ENCODE measurements around the gene PAK4. TPM values are rescaled to one million over a fixed set of nuclear protein-coding genes. Genes with fewer than 3 reads are reported as not detected.
A peak's percentile ranks its signal among the peaks of the same experiment; 100 is the strongest.

Gene PAK4
- total and polyA plus RNA-seq, 2 of the 13 experiments (the other 11 are each of a cell fraction or from before 2014, with no cell fraction given): 9.5 to 17.8 TPM

- TF ChIP-seq XBP1 (CRISPR knock-in tag; IDR thresholded peaks at IDR 0.05): no peak
- no peak for TF ChIP-seq NFIC (IDR thresholded peaks at IDR 0.05; ENCODE audit: low read length)
- no peak for TF ChIP-seq HOXA5 (CRISPR knock-in tag; IDR thresholded peaks at IDR 0.05)
- TF ChIP-seq HNRNPUL1 (IDR thresholded peaks at IDR 0.05; ENCODE audit: low read depth, low read length): no peak
- TF ChIP-seq ZIK1 (CRISPR knock-in tag; IDR thresholded peaks at IDR 0.05; ENCODE audit: borderline replicate concordance, low read depth): no peak
- peak; percentile 57 for TF ChIP-seq MAX (IDR thresholded peaks at IDR 0.05)
- peak; percentile 71; the same call in 1 of the 2 replicates for TF ChIP-seq ZNF331 (CRISPR knock-in tag; IDR thresholded peaks at IDR 0.05)
- TF ChIP-seq ZNF451 (CRISPR knock-in tag; IDR thresholded peaks at IDR 0.05): no peak
- TF ChIP-seq TP53 (CRISPR knock-in tag; conservative IDR thresholded peaks at IDR 0.05): no peak
- TF ChIP-seq CTCF (CRISPR knock-in tag; IDR thresholded peaks at IDR 0.05): 0 out of 2 replicates have a peak, but pooled peaks have one; percentile 10
- TF ChIP-seq HNF1B (CRISPR knock-in tag; IDR thresholded peaks at IDR 0.05): peak; percentile 52; the same call in 1 of the 2 replicates
- TF ChIP-seq FOXA3 (CRISPR knock-in tag; IDR thresholded peaks at IDR 0.05): peak; percentile 31; the same call in 1 of the 2 replicates
- TF ChIP-seq SOX5 (CRISPR knock-in tag; IDR thresholded peaks at IDR 0.05; ENCODE audit: borderline replicate concordance): no peak
- TF ChIP-seq POLR2AphosphoS2 (IDR thresholded peaks at IDR 0.05; ENCODE audit: low read depth, low read length): no peak
- no peak for TF ChIP-seq BCLAF1 (IDR thresholded peaks at IDR 0.05)
- no peak for TF ChIP-seq WIZ (CRISPR knock-in tag; IDR thresholded peaks at IDR 0.05)
- TF ChIP-seq ZNF33B (CRISPR knock-in tag; IDR thresholded peaks at IDR 0.05): no peak
- no peak for TF ChIP-seq ZNF143 (CRISPR knock-in tag; IDR thresholded peaks at IDR 0.05)
- TF ChIP-seq, protein P1, sequence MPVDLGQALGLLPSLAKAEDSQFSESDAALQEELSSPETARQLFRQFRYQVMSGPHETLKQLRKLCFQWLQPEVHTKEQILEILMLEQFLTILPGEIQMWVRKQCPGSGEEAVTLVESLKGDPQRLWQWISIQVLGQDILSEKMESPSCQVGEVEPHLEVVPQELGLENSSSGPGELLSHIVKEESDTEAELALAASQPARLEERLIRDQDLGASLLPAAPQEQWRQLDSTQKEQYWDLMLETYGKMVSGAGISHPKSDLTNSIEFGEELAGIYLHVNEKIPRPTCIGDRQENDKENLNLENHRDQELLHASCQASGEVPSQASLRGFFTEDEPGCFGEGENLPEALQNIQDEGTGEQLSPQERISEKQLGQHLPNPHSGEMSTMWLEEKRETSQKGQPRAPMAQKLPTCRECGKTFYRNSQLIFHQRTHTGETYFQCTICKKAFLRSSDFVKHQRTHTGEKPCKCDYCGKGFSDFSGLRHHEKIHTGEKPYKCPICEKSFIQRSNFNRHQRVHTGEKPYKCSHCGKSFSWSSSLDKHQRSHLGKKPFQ (CRISPR knock-in tag; IDR thresholded peaks at IDR 0.05; ENCODE audit: insufficient replicate concordance): no peak
- TF ChIP-seq NR0B2 (CRISPR knock-in tag; IDR thresholded peaks at IDR 0.05): no peak
- TF ChIP-seq ZNF225 (CRISPR knock-in tag; IDR thresholded peaks at IDR 0.05): no peak
- TF ChIP-seq HNF4A (CRISPR knock-in tag; IDR thresholded peaks at IDR 0.05): no peak
Measured at GRCh38 chr19:39126312-39127187, 964 bp downstream of the PAK4 start (continued).

All from HepG2 (cell line).